Pancreas (tissue), 10 donors: ENCODE data around the gene SWAP70. TPM values are rescaled to one million over a fixed set of nuclear protein-coding genes. Genes with fewer than 3 reads are reported as not detected.
A peak's percentile ranks its signal among the peaks of the same experiment; 100 is the strongest.
"Not testable (repeated sequence)": the region's sequence is repeated elsewhere in the genome, so short reads cannot be mapped to it uniquely, and the experiment has no call there.

Experiments
- ATAC-seq, 4 donors: fragments of 200-7000 bp; cut with Tn5 transposase; one replicate each; pipeline versions ENCODE4 v1.8.0 to v1.9.1; 2020; ENCODE audit warnings: mild to moderate bottlenecking in 4 of 4, moderate library complexity in 4 of 4
- DNase-seq, 6 donors: peaks; one replicate each; pipeline ENCODE4 v3.0.0-alpha.2; 2020
- FAIRE-seq: peaks from 2 replicates; lab custom pipeline; 2012; peaks lifted over from hg19 to GRCh38; lab: Jason Lieb, UNC
- H3K27ac ChIP-seq, 4 donors: fragments of 200-600 bp; sonication (generic); 1 replicate in 3 of 4; 2 replicates in 1 of 4; pipeline versions ENCODE4 v1.5.0 to v1.8.0; 2020
- H3K27me3 ChIP-seq, 4 donors: fragments of 200-600 bp; one replicate each; pipeline ENCODE4 v1.8.0; 2021
- H3K36me3 ChIP-seq, 3 donors: fragments of 200-600 bp; sonication (generic) in 1 of 3; one replicate each; pipeline versions ENCODE4 v1.5.0 to v1.8.0; 2020 to 2021
- H3K4me1 ChIP-seq, 3 donors: fragments of 200-600 bp; one replicate each; pipeline ENCODE4 v1.8.0; 2021
- H3K4me3 ChIP-seq, 4 donors: fragments of 200-600 bp; sonication (generic) in 2 of 4; one replicate each; pipeline versions ENCODE4 v1.5.0 to v1.8.0; 2020 to 2021
- H3K9me3 ChIP-seq, 4 donors: fragments of 200-600 bp; one replicate each; pipeline ENCODE4 v1.8.0; 2021
- WGBS, 2 donors: extraction: QIAGEN DNeasy Blood & Tissue Kit; methylation state at CpG; one replicate each; pipeline ENCODE4 v1.1.7; 2013; 5-methylcytosine and 5-hydroxymethylcytosine counted together
- intact Hi-C, 3 donors: fragments of 100-400 bp; cut with DNase I; formaldehyde crosslinking; loops; one replicate each; pipeline versions ENCODE4 v1.11.1 to v1.14.2; 2022
- polyA plus RNA-seq, 2 donors: library from polyadenylated mRNA; stranded (reverse); fragments of 200-250 nt; gene quantifications; one replicate each; pipeline ENCODE4 v1.2.3, GENCODE V29; 2013
- total RNA-seq, 6 donors: library from RNA; stranded (reverse); fragmentation: NEBNext Ultra II Directional in 4 of 6; extraction: Animal tissue kit (Norgen Biotek cat#: 25700) in 4 of 6; gene quantifications; one replicate each; pipeline versions ENCODE4 v1.2.1 to v1.2.4, GENCODE V29; 2021 to 2023
- TF ChIP-seq, protein P1 (sequence below), 4 donors: fragments of 200-600 bp; sonication (generic) in 3 of 4; IDR thresholded peaks; one replicate each; pipeline versions ENCODE4 v1.5.0 to v1.8.0; 2021; ENCODE audit warnings: antibody characterized with exemption in 4 of 4
- donor health status: healthy with polysubstance abuse.
- donor health status: DM: no; HTN: no; CAD: no; lungs with moderate emphysema.
- donor health status: DM: no; HTN: no; CAD: no.
- donor health status: control.
- donor health status: control.
- donor health status: Bipolar disorder and iron deficiency.
- donor health status: DM: yes; HTN: yes; CAD: no.
- donor health status: DM: no; HTN: no; CAD: no.
- donor health status: DM: no; HTN: no; CAD: no.
- donor health status: DM: yes; HTN: yes; CAD: no.

The SWAP70 gene
- total and polyA plus RNA-seq, 8 donors = 4.8 to 22.3 (median 10.3) TPM

DNA sequence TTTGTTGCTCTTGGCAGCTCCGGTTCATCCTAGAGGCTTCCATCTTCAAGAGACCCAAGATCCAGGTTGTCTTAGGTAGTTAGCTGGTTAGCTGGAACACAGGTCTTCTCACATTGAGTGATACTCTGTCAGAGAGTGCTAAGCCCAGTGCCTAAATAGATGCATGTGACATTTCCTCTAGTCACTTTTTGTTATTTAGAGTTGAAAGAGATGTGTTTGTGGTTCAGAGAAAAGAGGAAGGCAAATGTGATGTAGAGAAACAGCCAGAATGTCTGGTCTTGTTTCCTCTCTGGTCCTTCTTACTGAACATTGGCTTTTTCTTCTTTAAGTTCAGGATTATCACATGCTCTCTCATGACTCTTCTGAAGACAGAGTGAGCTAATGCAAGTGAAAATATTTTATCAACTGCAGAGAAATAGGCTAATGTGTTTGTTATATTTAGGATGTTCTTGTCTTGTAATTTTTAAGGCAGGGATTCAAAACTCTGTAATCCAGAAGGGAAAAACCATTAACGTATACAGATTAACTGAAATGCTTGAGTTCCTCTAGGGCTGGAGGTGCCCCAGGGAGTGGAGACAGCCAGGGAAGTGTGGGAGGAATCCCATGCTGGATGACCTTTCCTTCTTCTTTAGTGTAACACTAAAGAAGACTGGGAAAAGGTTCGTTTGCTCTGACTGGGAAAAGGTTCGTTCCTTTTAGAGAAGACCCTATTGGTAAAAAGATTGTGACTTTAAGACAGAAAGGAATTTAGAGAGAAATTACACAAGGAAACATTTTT, 75.4 kb downstream of the SWAP70 start:
- H3K27ac ChIP-seq = peak overlapping the region in 2 of 4 donors; percentile 61 to 70
- WGBS, 2 donors = 86% methylated on average over 4 of the region's 4 CpGs
- no peak for FAIRE-seq

GRCh38 chr11:9740202-9740883, 76.5 kb downstream of the SWAP70 start:
- H3K27ac ChIP-seq = peak overlapping the region in 2 of 4 donors; percentile 61 to 70
- H3K4me1 ChIP-seq = peaks cover 0 to 5% (median 0%) of the 10 kb centered on the region in 3 donors
- TF ChIP-seq, protein P1, sequence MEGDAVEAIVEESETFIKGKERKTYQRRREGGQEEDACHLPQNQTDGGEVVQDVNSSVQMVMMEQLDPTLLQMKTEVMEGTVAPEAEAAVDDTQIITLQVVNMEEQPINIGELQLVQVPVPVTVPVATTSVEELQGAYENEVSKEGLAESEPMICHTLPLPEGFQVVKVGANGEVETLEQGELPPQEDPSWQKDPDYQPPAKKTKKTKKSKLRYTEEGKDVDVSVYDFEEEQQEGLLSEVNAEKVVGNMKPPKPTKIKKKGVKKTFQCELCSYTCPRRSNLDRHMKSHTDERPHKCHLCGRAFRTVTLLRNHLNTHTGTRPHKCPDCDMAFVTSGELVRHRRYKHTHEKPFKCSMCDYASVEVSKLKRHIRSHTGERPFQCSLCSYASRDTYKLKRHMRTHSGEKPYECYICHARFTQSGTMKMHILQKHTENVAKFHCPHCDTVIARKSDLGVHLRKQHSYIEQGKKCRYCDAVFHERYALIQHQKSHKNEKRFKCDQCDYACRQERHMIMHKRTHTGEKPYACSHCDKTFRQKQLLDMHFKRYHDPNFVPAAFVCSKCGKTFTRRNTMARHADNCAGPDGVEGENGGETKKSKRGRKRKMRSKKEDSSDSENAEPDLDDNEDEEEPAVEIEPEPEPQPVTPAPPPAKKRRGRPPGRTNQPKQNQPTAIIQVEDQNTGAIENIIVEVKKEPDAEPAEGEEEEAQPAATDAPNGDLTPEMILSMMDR (IDR thresholded peaks at IDR 0.05) = no peak
- H3K4me3 ChIP-seq = no peak overlapping the region
- WGBS, 2 donors = 70 to 77% methylated on average over 12 of the region's 12 CpGs
- peaks cover 0 to 9% (median 0%) of the 10 kb centered on the region in 3 donors for H3K36me3 ChIP-seq
- no peaks in the 10 kb centered on the region for H3K27me3 ChIP-seq
- DNase-seq = no peak
- intact Hi-C loops = no loop called here
- ATAC-seq = peak in 1 of 4 donors; percentile 24
- H3K9me3 ChIP-seq = no peaks in the 10 kb centered on the region
- FAIRE-seq = no peak

More for the DNA sequence above, 75.4 kb downstream of the SWAP70 start:
- ATAC-seq (peak in 2 of 4 donors; percentile 48 to 65), DNase-seq (no peak)
- intact Hi-C loops = no loop called here
- H3K9me3 ChIP-seq = no peaks in the 10 kb centered on the region
- TF ChIP-seq, protein P1 (IDR thresholded peaks at IDR 0.05) = no peak
- H3K36me3 ChIP-seq = peaks cover 0 to 9% (median 0%) of the 10 kb centered on the region in 3 donors
- H3K4me3 ChIP-seq = no peak overlapping the region
- H3K27me3 ChIP-seq = no peaks in the 10 kb centered on the region
- H3K4me1 ChIP-seq = peaks cover 0 to 5% (median 0%) of the 10 kb centered on the region in 3 donors

GRCh38 chr11:9741260-9741659, 77.4 kb downstream of the SWAP70 start:
- WGBS, 2 donors = 86 to 87% methylated on average over 6 of the region's 6 CpGs
- H3K4me3 ChIP-seq = no peak overlapping the region
- H3K9me3 ChIP-seq = no peaks in the 10 kb centered on the region
- no peak overlapping the region for H3K27ac ChIP-seq
- FAIRE-seq (no peak), DNase-seq (no peak), ATAC-seq (no peak)
- intact Hi-C loops = no loop called here
- TF ChIP-seq, protein P1 (IDR thresholded peaks at IDR 0.05) = no peak
- H3K27me3 ChIP-seq = no peaks in the 10 kb centered on the region
- peaks cover 0 to 5% (median 0%) of the 10 kb centered on the region in 3 donors for H3K4me1 ChIP-seq
- peaks cover 0 to 9% (median 0%) of the 10 kb centered on the region in 3 donors for H3K36me3 ChIP-seq

- intact Hi-C loops, H3K9me3 ChIP-seq, H3K36me3 ChIP-seq, H3K4me3 ChIP-seq, H3K27me3 ChIP-seq, ATAC-seq, FAIRE-seq, H3K27ac ChIP-seq, DNase-seq, H3K4me1 ChIP-seq: not testable (repeated sequence)
- 85 to 90% methylated on average over 3 of the region's 3 CpGs for WGBS, 2 donors
These were observed 79.6 kb downstream of the SWAP70 start for GRCh38 chr11:9743512-9743911.

- Histone ChIP-seq H3K4me1 (no peaks in the 10 kb centered on the region), H3K4me3 (no peak overlapping the region), H3K27me3 (no peaks in the 10 kb centered on the region), H3K36me3 (peaks cover 0 to 10% (median 0%) of the 10 kb centered on the region in 3 donors), H3K9me3 (no peaks in the 10 kb centered on the region), H3K27ac (no peak overlapping the region)
- DNase-seq (no peak), ATAC-seq (no peak), FAIRE-seq (no peak)
- 80 to 82% methylated on average over 7 of the region's 7 CpGs for WGBS, 2 donors
- intact Hi-C loops = loop anchor here in 1 of 3 donors (5.0 kb wide), 1 partner anchor 133 kb away; no protein-coding TSS in a partner anchor
- TF ChIP-seq, protein P1 (IDR thresholded peaks at IDR 0.05) = no peak
These were observed 81.7 kb downstream of the SWAP70 start for GRCh38 chr11:9745411-9746211.
